Measurements from ENCODE around the gene COX17.

COX17 gene

GRCh38 chr3:119625451-119626153 lies 51.6 kb downstream of the COX17 start:
- DNase-seq, result no peak

GRCh38 chr3:119624002-119624720 lies 53.0 kb downstream of the COX17 start:
- DNase-seq, result no peak

GRCh38 chr3:119620899-119621298 lies 56.3 kb downstream of the COX17 start:
- no peak for DNase-seq
